ENCODE results near the gene GALNT8.
"Not testable (repeated sequence)": the region's sequence is repeated elsewhere in the genome, so short reads cannot be mapped to it uniquely, and the experiment has no call there.

The GALNT8 gene

DNA sequence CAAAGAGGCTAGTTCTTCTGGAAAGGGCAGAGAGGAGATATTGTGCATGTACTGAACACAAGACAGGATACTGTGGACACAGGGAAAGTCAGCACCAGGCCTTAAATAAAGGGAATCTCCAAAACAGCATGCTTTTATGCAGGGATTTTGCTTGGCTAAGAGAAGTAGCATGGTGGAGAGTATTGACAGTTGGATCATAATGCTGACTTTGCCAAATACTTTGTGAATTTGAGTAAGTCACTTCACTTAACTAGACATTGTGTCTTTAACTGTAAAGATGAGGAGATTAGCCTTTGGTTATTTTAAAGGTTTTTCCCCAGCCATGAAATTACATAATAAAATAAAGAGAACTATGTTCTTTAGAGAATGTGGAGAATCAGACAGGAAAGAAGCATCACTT is 24.5 kb downstream of the GALNT8 start:
- DNase-seq, result no peak

DNA sequence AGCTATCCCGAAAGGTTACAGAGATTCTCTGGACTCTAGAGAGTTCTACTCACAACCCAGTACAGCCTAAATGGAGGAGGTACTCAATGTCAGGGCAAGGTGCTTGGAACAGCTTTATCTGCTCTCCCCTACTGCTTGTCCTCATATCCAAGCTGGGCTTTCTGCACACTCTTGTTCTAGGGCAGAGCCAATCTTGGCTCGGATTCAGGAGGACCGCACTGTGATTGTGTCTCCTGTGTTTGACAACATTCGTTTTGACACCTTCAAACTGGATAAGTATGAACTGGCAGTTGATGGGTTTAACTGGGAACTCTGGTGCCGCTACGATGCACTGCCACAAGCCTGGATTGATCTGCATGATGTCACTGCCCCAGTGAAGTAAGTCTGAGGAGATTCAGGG is 25.0 kb downstream of the GALNT8 start:
- DNase-seq, result no peak

GRCh38 chr12:4751654-4752053 is 31.5 kb downstream of the GALNT8 start:
- DNase-seq, result not testable (repeated sequence)

DNA sequence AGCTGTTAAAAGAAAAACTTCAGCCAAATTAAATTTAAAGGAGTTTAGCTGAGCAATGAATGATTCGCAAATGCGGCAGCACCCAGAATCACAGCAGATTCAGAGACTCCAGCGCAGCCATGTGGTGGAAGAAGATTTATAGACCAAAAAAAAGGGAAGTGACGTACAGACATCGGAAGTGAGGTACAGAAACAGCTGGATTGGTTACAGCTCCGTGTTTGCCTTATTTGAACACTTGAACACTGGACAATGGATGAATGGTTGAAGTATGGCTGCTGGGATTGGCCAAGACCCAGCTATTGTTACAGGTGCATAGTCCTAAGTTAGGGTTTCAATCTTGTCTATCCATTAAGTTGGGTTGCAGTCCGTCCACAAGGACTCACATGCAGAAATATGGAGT is 42.6 kb downstream of the GALNT8 start:
- DNase-seq, result no peak

- DNase-seq, result no peak
Measured at GRCh38 chr12:4763549-4763948, 43.3 kb downstream of the GALNT8 start.

GRCh38 chr12:4766445-4766844 is 46.2 kb downstream of the GALNT8 start:
- DNase-seq, result no peak

DNA sequence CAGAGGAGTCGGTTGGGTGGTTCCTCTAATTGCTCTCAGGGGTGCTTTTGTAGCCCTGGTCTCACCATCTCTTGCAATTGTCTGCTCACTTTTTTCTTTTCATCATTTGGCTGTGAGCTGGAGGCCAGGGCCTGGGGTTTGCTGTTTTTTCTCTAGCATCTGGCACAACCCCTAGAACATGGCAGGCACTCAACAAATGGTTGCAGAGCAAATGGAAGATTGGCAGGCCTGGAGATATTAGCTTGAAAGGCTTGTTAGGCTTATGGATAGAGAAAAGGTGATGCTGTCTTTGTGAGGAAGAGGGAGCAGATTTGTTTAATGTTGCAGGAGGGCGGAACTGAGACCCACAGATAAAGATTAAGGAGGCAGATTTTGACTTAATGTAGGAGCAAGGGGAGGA is 47.0 kb downstream of the GALNT8 start:
- no peak for DNase-seq

DNA sequence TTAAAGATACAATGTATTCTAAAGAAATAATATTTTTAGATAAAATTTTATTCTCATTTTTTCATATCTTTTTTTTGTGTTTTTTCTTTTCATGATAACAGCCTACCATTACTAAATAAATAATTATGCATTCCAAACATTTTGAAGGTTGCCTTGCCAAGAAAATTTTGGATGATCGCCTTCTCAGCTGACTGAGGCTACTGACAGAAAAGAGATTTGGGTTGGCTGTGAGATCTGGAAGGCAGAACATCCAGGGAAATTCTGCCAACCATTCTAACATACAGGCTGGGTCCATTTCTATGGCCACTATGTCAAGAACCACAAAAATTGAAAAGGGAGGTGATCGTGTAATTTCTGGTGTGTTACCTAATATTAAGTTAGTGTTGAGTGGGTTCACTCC is 48.1 kb downstream of the GALNT8 start:
- DNase-seq, result no peak

DNA sequence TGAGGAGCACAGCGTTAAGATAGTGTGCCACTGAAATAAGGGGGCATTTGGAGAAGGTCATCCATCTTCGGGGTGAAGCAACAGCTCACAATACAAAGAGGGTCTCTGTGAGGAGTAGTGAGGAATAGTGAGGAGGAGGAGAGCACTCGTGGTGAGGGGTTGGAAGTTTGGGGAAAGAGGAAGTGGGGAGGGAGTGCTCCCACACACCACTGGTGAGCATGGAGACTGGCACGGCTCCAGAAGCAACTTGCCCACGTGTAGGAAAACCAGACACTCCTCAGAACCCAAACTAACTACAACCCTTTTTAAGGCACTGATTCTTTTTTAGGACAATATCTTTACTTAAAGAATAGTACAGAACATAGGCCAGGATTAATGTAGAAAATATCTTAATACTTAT is 48.9 kb downstream of the GALNT8 start:
- no peak for DNase-seq

- no peak for DNase-seq
Measured at GRCh38 chr12:4771172-4771959, 51.2 kb downstream of the GALNT8 start.

DNA sequence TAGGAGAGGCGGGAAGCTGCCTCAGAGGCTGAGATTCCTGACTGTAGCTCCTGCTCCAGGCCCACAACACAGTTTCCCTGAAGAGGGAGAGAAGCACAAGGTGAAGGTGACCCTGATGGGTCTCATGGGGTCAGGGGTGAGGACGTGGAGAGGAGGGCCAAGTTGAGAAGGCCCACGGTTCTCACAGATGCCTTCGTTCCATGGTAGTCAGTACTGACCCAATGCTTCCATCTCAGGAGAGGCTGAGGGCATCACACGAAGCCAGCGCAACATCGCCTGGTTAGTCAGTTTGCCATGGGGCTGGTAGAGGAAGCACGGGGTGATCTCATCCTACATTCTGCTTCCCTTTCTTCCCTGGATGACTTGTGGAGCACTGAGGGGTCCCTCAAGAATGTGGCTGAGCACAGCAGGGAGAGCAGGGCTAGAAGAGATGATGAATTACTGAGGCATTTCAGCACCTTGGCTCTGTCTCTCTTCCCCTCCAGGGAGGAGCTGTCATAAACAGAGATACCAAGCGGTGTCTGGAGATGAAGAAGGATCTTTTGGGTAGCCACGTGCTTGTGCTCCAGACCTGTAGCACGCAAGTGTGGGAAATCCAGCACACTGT is 51.9 kb downstream of the GALNT8 start:
- DNase-seq, result no peak

DNA sequence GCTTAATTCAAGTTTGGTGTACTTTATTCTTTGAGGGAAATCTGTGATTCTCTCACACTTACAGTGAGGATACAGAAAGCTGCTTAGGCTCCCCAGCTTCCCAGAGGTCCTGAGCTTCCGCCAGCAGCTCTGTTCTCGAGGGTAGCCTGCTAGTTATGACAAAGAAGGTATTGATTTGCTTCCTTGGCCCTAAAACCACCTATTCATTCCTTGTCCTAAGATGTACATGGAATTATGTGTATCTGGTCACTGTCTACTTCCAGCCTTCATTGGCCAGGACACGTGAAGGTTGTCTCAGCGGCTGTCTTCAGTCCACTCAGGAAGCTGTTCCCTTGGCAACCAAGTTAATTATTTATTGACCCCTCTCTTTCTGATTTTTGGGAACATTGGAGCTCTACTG is 55.7 kb downstream of the GALNT8 start:
- DNase-seq, result no peak

- no peak for DNase-seq
Measured at GRCh38 chr12:4779749-4780148, 59.5 kb downstream of the GALNT8 start.

- no peak for DNase-seq
Measured at GRCh38 chr12:4780641-4781611, 60.7 kb downstream of the GALNT8 start.

GRCh38 chr12:4784404-4785054 is 64.3 kb downstream of the GALNT8 start:
- DNase-seq, result no peak

- no peak for DNase-seq
Measured at GRCh38 chr12:4786795-4787194, 66.6 kb downstream of the GALNT8 start.

GRCh38 chr12:4787965-4788364 is 67.8 kb downstream of the GALNT8 start:
- DNase-seq, result no peak

DNA sequence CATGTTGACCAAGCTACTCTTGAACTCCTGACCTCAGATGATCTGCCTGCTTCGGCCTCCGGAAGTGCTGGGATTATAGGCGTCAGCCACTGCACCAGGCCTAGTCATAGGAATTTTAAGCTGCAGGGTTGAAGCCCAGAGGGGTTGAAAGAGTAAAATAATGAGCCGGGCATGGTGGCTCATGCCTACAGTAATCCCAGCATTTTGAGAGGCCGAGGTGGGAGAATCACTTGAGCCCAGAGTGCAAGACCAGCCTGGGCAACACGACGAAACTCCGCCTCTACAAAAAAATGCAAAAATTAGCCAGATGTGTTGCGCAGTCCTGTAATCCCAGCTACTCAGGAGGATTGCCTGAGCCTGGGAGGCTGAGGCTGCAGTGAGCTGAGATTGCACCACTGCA is 69.6 kb downstream of the GALNT8 start:
- no peak for DNase-seq

- DNase-seq, result no peak
Measured at GRCh38 chr12:4791497-4791896, 71.3 kb downstream of the GALNT8 start.

DNA sequence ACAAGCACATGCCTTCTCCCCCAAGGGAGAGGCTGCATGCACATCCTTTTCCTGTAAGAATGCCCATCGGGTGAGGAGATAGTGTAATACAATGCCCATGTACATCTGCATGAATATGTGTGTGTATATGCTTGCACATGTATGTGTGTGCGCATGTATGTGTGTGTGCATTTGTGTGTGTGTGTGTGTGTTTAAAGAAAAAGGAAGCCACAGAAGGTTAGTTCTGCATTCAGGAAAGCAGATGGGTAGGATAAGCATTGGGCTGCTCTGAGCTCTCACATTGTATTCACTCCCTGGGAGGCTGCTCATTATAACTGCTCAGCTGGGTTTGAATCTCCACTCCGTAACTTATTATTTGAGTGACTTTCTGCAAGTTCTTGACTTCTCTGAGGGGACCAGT is 74.3 kb downstream of the GALNT8 start:
- DNase-seq, result no peak

DNA sequence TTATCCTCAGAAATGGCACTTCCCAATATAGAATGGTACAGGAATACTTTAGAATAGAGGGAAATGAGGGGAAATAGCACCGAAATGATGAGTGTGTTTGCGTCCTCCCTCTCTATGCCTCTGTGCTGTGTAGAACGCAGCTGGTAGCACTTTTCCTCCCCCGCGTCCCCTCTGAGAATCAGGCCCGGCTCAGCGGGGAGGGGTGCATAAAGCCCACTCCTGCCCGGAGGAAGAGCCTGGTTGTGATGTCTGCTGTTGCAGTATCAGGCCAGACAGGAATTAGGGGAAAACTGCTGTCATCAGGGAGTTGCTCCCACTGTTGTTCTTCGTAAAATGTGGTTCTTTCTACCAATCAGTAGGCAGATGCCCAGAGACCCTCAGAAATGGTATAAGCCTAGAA is 76.0 kb downstream of the GALNT8 start:
- DNase-seq, result no peak

- no peak for DNase-seq
Measured at GRCh38 chr12:4796694-4797482, 76.7 kb downstream of the GALNT8 start.

Data from activated effector memory CD4-positive, alpha-beta T cell treated with anti-CD3 and anti-CD28 coated beads, Interleukin-2, amount 50 U/mL, for 16 hours (primary cell).